ENCODE measurements around the gene ZMYND11. TPM values are rescaled to one million over a fixed set of nuclear protein-coding genes. Genes with fewer than 3 reads are reported as not detected.

Gene ZMYND11
- total and polyA plus RNA-seq, 2 of the 8 experiments (the other 6 are each of a cell fraction or from before 2014, with no cell fraction given), result 7.5 to 26.6 TPM

DNA sequence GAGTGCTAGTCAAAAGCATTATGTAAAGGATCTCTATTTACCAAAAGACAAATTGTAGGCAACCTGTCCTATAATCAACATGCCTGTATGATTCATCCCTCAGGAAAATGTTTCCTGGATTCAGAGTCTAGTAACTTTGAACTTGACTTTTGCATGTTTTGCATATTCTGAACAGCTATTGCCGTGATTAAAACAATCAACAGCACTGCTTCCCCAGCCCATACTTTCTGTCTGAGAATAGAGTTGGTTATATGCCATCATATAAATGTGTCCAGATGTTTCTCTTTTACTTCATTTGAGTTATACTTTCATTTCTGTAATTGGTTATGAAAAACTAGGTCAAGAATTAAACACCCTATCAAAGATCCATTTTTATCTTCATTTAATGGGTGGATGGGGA, 83.5 kb downstream of the ZMYND11 start:
- Histone ChIP-seq H2BK12ac (ENCODE audit: low read depth, low read length) (no peak overlapping the region), H3K79me2 (ENCODE audit: control insufficient read depth in 1 of 2, insufficient read depth in 2 of 2, low read length in 2 of 2) (no peaks in the 10 kb centered on the region), H3K14ac (ENCODE audit: insufficient read length) (no peak overlapping the region), H4K8ac (ENCODE audit: extremely low read depth, insufficient read depth, low read length) (no peak overlapping the region), H3K4me2 (ENCODE audit: insufficient read depth in 1 of 2, low read depth in 2 of 2, low read length in 2 of 2) (no peak overlapping the region), H3K4ac (replicated peaks; ENCODE audit: insufficient read length, low read depth, low read length) (no peak overlapping the region), H3K18ac (ENCODE audit: extremely low read depth, low read length) (no peak overlapping the region), H3K23ac (ENCODE audit: insufficient read length) (no peak overlapping the region), H3K9me3 (ENCODE audit: insufficient read depth in 2 of 2, low read depth in 1 of 2, low read length in 1 of 2) (no peaks in the 10 kb centered on the region), H2BK15ac (ENCODE audit: low read length) (no peak overlapping the region), H3K4me1 (replicated peaks in 1 of 4; ENCODE audit: control insufficient read depth in 3 of 4, insufficient read depth in 4 of 4, low read length in 3 of 4) (no peaks in the 10 kb centered on the region), H3K56ac (replicated peaks; ENCODE audit: insufficient read length, low read depth, low read length) (no peak overlapping the region), H2AFZ (ENCODE audit: low read length) (no peak overlapping the region), H3K79me1 (ENCODE audit: low read depth, low read length) (no peaks in the 10 kb centered on the region), H3K27me3 (replicated peaks in 1 of 4; ENCODE audit: control insufficient read depth in 3 of 4, extremely low read depth in 1 of 4, insufficient read depth in 3 of 4, low read length in 3 of 4) (no peaks in the 10 kb centered on the region), H2BK120ac (replicated peaks; ENCODE audit: low read depth, low read length) (no peak overlapping the region), H3K9ac (replicated peaks in 1 of 4; ENCODE audit: extremely low read depth in 1 of 4, low read depth in 3 of 4, low read length in 3 of 4) (no peak overlapping the region), H2BK20ac (ENCODE audit: low read length) (no peak overlapping the region), H4K20me1 (replicated peaks in 1 of 2; ENCODE audit: control insufficient read depth in 1 of 2, insufficient read depth in 2 of 2, low read length in 2 of 2) (peaks cover 0 to 2% of the 10 kb centered on the region in 2 experiments), H3K36me3 (ENCODE audit: control insufficient read depth in 2 of 4, insufficient read depth in 4 of 4, low read length in 3 of 4) (no peaks in the 10 kb centered on the region), H4K5ac (ENCODE audit: insufficient read length, low read depth, low read length) (no peak overlapping the region), H3K23me2 (ENCODE audit: low read depth, low read length) (no peaks in the 10 kb centered on the region), H4K91ac (replicated peaks; ENCODE audit: insufficient read length, low read length) (no peak overlapping the region), H3K27ac (ENCODE audit: low read depth, low read length) (no peak overlapping the region), H2BK5ac (ENCODE audit: low read depth, low read length) (no peak overlapping the region), H3K4me3 (ENCODE audit: extremely low read depth in 1 of 4, insufficient read depth in 2 of 4, low read depth in 3 of 4, low read length in 4 of 4) (no peak overlapping the region), H2AK5ac (ENCODE audit: low read depth, low read length) (no peak overlapping the region)
- DNase-seq (ENCODE audit: low read depth in 1 of 2, low spot score in 2 of 2) (no peak), FAIRE-seq (no peak)
- WGBS, 2 experiments (ENCODE audit: extremely low coverage in 1 of 2, insufficient coverage in 1 of 2, insufficient read length in 1 of 2, insufficient replicate concordance in 2 of 2, low coverage in 1 of 2, low lambda C conversion rate in 2 of 2, missing lambda C conversion rate in 1 of 2), result 80% methylated on average over 1 of the region's 1 CpG; no CpG with 5 or more reads in 1 of the 2 experiments
- POLR2A ChIA-PET (ENCODE audit: partially characterized antibody), result interaction anchor here (1.1 kb wide), 1 partner anchor 9 kb away, joined by 5 read pairs; no protein-coding TSS in a partner anchor
- CTCF ChIA-PET (ENCODE audit: partially characterized antibody), result interaction anchor here (1.5 to 5.5 kb wide), 2 partner anchors 9 to 12 kb away, joined by 3 to 36 read pairs; no protein-coding TSS in a partner anchor
- TF ChIP-seq SP1 (IDR thresholded peaks at IDR 0.05; ENCODE audit: low read depth, low read length) (no peak), HDAC2 (IDR thresholded peaks at IDR 0.05; ENCODE audit: borderline replicate concordance in 1 of 2, low read depth in 2 of 2, low read length in 2 of 2) (no peak), SP4 (IDR thresholded peaks at IDR 0.05; ENCODE audit: low read length) (no peak), GABPA (IDR thresholded peaks at IDR 0.05; ENCODE audit: borderline replicate concordance, insufficient read depth, low read length) (no peak), SUZ12 (IDR thresholded peaks at IDR 0.05; ENCODE audit: low read length) (no peak), FOSL1 (IDR thresholded peaks at IDR 0.05; ENCODE audit: insufficient read depth, low read depth, low read length) (no peak)
